Vagina (tissue), 2 donors: Measurements from ENCODE around the gene COL16A1. TPM values are rescaled to one million over a fixed set of nuclear protein-coding genes. Genes with fewer than 3 reads are reported as not detected.

Source experiments
- DNase-seq, 2 donors: peaks; one replicate each; pipeline ENCODE4 v3.0.0-alpha.2; 2017; ENCODE audit errors: extremely low spot score in 2 of 2
- H3K27ac ChIP-seq: fragments of 200-600 bp; sonication (generic); one replicate; pipeline ENCODE4 v1.5.1; 2019
- H3K27me3 ChIP-seq: fragments of 200-600 bp; sonication (generic); one replicate; pipeline ENCODE4 v1.5.1; 2019
- H3K36me3 ChIP-seq, 2 donors: fragments of 200-600 bp; sonication (generic); one replicate each; pipeline ENCODE4 v1.5.1; 2017 to 2019
- H3K4me1 ChIP-seq: fragments of 200-600 bp; sonication (generic); one replicate; pipeline ENCODE4 v1.5.1; 2019
- H3K4me3 ChIP-seq, 2 donors: fragments of 200-600 bp; sonication (generic); 1 replicate in 1 of 2; 2 replicates in 1 of 2; pipeline ENCODE4 v1.5.1; 2016 to 2019
- H3K9me3 ChIP-seq: fragments of 200-600 bp; sonication (generic); one replicate; pipeline ENCODE4 v1.5.1; 2019
- POLR2A ChIP-seq, 2 donors: fragments of 450-650 bp; IDR thresholded peaks; one replicate each; pipeline ENCODE4 v1.6.1; 2017; ENCODE audit warnings: antibody characterized with exemption in 2 of 2, mild to moderate bottlenecking in 2 of 2, moderate library complexity in 2 of 2
- POLR2AphosphoS5 ChIP-seq, 2 donors: sonication (generic); formaldehyde crosslinking; IDR thresholded peaks; one replicate each; pipeline ENCODE4 v1.9.0; 2017; ENCODE audit warnings: antibody characterized with exemption in 2 of 2, mild to moderate bottlenecking in 2 of 2, low read depth in 1 of 2; ENCODE audit not compliant: insufficient read depth in 1 of 2
- intact Hi-C: fragments of 100-400 bp; cut with DNase I; formaldehyde crosslinking; loops from one replicate; pipeline ENCODE4 v1.15.1; 2023
- total RNA-seq: library from RNA; depleted of rRNA; stranded (reverse); fragments of >200 nt; gene quantifications from one replicate; pipeline ENCODE4 v1.2.3, GENCODE V29; 2016
- TF ChIP-seq, protein P1 (sequence below), 3 experiments: fragments of 450-650 bp in 2 of 3; fragments of 200-600 bp in 1 of 3; sonication (generic) in 1 of 3; IDR thresholded peaks; one replicate each; pipeline ENCODE4 v1.5.1; 2017 to 2019; ENCODE audit warnings: antibody characterized with exemption in 3 of 3, mild to moderate bottlenecking in 2 of 3, moderate library complexity in 2 of 3

The COL16A1 gene
- total RNA-seq, 1 donor from 2014 or later, result 82.3 TPM

DNA sequence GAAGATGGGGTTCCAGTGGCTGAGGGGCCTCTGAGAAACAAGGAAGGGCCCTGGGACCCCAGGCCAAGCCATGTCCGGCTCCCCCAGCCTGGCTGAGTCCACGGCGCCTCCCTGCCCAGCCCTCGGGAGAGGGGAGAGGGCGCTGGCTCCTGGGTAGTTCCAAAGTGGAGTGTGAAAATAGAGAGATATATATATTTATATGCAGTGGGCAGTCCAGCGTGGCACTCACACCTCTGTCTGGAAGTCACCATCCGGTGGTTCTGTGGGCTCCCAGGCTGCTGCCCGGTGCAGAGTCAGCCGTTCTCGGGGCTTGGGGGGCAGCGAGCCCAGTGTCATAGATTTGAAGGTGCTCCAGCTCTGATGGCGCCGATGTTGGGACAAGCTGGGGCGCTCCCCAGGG lies 23.4 kb upstream of the COL16A1 start:
- TF ChIP-seq POLR2AphosphoS5 (IDR thresholded peaks at IDR 0.05; ENCODE audit: insufficient read depth in 1 of 2, low read depth in 1 of 2) (no peak), POLR2A (IDR thresholded peaks at IDR 0.05) (no peak)
- TF ChIP-seq, protein P1, sequence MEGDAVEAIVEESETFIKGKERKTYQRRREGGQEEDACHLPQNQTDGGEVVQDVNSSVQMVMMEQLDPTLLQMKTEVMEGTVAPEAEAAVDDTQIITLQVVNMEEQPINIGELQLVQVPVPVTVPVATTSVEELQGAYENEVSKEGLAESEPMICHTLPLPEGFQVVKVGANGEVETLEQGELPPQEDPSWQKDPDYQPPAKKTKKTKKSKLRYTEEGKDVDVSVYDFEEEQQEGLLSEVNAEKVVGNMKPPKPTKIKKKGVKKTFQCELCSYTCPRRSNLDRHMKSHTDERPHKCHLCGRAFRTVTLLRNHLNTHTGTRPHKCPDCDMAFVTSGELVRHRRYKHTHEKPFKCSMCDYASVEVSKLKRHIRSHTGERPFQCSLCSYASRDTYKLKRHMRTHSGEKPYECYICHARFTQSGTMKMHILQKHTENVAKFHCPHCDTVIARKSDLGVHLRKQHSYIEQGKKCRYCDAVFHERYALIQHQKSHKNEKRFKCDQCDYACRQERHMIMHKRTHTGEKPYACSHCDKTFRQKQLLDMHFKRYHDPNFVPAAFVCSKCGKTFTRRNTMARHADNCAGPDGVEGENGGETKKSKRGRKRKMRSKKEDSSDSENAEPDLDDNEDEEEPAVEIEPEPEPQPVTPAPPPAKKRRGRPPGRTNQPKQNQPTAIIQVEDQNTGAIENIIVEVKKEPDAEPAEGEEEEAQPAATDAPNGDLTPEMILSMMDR (IDR thresholded peaks at IDR 0.05), result no peak
- H3K4me1 ChIP-seq, result no peaks in the 10 kb centered on the region
- intact Hi-C loops, result no loop called here

GRCh38 chr1:31726715-31727114 lies 22.9 kb upstream of the COL16A1 start:
- intact Hi-C loops, result no loop called here
- DNase-seq, result no peak
- Histone ChIP-seq H3K4me3 (no peak overlapping the region), H3K4me1 (no peaks in the 10 kb centered on the region), H3K27me3 (no peaks in the 10 kb centered on the region), H3K9me3 (no peaks in the 10 kb centered on the region), H3K27ac (no peak overlapping the region), H3K36me3 (no peaks in the 10 kb centered on the region)
- TF ChIP-seq POLR2AphosphoS5 (IDR thresholded peaks at IDR 0.05; ENCODE audit: insufficient read depth in 1 of 2, low read depth in 1 of 2) (no peak), POLR2A (IDR thresholded peaks at IDR 0.05) (no peak)

More for the DNA sequence above, 23.4 kb upstream of the COL16A1 start:
- no peaks in the 10 kb centered on the region for H3K27me3 ChIP-seq
- DNase-seq, result no peak
- no peak overlapping the region for H3K27ac ChIP-seq
- H3K9me3 ChIP-seq, result no peaks in the 10 kb centered on the region
- H3K36me3 ChIP-seq, result no peaks in the 10 kb centered on the region
- H3K4me3 ChIP-seq, result no peak overlapping the region

DNA sequence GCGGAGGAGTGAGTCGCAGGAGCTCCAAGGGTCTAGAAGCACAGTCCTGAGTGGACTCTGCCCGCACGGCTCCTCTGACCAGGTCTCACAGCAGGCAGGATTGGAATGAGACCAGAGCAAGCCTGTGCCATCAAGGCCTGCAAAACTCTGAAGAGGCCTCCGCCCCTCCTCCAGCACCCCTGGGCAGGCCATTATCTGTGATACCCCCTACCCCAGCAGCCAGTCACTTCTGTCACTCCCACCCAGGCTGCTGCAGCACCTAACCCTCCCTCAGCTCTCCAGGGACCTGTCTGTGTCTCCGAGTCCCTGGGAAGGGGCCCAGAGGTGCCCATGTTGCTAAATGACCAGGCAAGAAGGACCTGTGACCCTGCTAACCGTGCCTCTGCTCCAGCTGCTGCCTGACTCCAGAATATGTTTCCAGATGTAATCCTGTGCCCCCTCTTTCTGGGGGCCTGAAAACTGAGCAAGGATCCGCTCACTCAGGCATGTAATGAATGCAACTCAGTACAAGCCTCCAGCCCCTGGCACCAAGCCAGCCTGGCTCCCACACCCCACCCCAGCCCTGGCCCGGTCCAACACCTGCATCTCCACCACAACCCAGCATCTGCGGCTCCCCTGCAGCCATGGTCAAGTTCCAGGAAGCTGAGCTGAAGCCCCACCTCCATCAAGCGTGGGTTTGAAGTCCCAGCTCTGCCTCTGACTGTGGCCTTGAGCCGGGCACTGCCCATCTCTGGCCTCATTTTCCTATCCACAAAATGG lies 22.1 kb upstream of the COL16A1 start:
- no peak for DNase-seq
- Histone ChIP-seq H3K9me3 (no peaks in the 10 kb centered on the region), H3K27ac (no peak overlapping the region), H3K27me3 (no peaks in the 10 kb centered on the region), H3K36me3 (no peaks in the 10 kb centered on the region), H3K4me3 (no peak overlapping the region), H3K4me1 (no peaks in the 10 kb centered on the region)
- TF ChIP-seq, protein P1 (IDR thresholded peaks at IDR 0.05), result no peak
- TF ChIP-seq POLR2AphosphoS5 (IDR thresholded peaks at IDR 0.05; ENCODE audit: insufficient read depth in 1 of 2, low read depth in 1 of 2) (no peak), POLR2A (IDR thresholded peaks at IDR 0.05) (no peak)
- intact Hi-C loops, result no loop called here

DNA sequence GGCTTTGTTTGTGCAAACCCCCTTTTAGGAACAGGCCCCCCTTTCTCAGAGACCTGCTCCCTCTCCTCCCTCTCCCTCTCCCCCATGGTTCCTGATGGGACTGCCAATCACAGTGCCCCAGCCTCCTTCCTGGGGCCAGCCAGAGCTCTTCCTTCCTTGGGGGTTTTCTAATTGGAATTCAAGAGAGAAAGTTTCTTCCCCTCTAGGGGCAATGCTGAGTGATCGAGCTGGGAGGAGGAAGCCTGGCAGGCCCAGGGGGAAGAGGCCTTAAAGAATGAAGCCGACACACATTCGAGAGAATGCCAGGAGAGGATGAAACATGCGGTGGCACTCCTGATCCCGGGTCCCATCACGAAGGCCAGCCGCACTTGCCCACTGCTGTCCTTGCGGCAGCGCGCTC lies 21.3 kb upstream of the COL16A1 start:
- Histone ChIP-seq H3K27ac (no peak overlapping the region), H3K4me1 (no peaks in the 10 kb centered on the region), H3K4me3 (no peak overlapping the region), H3K27me3 (no peaks in the 10 kb centered on the region), H3K36me3 (no peaks in the 10 kb centered on the region), H3K9me3 (no peaks in the 10 kb centered on the region)
- TF ChIP-seq, protein P1 (IDR thresholded peaks at IDR 0.05), result no peak
- TF ChIP-seq POLR2AphosphoS5 (IDR thresholded peaks at IDR 0.05; ENCODE audit: insufficient read depth in 1 of 2, low read depth in 1 of 2) (no peak), POLR2A (IDR thresholded peaks at IDR 0.05) (no peak)
- no peak for DNase-seq
- intact Hi-C loops, result no loop called here

DNA sequence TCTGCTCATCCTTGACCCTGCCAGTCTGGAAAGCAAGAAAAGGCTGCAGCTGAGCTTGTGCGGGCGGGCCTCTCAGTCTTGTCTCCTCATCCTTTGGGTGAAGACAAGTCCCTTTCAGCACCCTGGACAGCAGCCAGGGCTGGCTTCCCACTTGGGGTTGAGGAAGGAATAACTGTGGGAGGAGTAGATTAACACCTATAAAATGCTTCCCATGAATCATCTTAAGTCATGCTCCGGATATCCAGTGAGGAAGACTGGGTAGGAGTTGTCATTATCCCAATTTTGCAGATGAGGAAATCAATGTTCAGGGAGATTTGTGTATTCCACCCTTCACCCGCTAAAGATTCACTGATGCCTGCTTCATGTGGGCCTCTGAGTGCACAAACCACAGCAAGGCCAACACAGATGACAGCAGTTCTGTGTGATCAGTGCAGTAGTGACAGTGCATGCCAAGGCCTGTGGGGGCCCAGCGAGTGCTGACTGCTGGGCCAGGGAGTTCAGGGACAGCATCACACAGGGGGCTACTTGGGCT lies 20.1 kb upstream of the COL16A1 start:
- no peak overlapping the region for H3K4me3 ChIP-seq
- no peak for DNase-seq
- H3K27ac ChIP-seq, result no peak overlapping the region
- no peaks in the 10 kb centered on the region for H3K27me3 ChIP-seq
- H3K4me1 ChIP-seq, result no peaks in the 10 kb centered on the region
- H3K9me3 ChIP-seq, result no peaks in the 10 kb centered on the region
- H3K36me3 ChIP-seq, result no peaks in the 10 kb centered on the region
- TF ChIP-seq POLR2AphosphoS5 (IDR thresholded peaks at IDR 0.05; ENCODE audit: insufficient read depth in 1 of 2, low read depth in 1 of 2), result peak in 1 of 2 donors; percentile 23
- TF ChIP-seq, protein P1 (IDR thresholded peaks at IDR 0.05), result no peak
- intact Hi-C loops, result no loop called here
